NCI-H524 (cell line): Measurements from ENCODE around the gene FTCD.
"Not testable (repeated sequence)": the region's sequence is repeated elsewhere in the genome, so short reads cannot be mapped to it uniquely, and the experiment has no call there.

Experiments used
- DNase-seq, 2 experiments: peaks; one replicate each; lab custom pipeline; 2025; lab: John Stamatoyannopoulos, UW

FTCD gene

GRCh38 chr21:46155514-46156377, at the start of gene FTCD:
TSS of gene FTCD (minus strand) at chr21:46155579. CDS start at chr21:46155523, 56 bp downstream.
- DNase-seq: no peak

GRCh38 chr21:46205166-46205565, 49.8 kb upstream of the FTCD start:
- no peak for DNase-seq

- no peak for DNase-seq
Observed at GRCh38 chr21:46203203-46203600, 47.8 kb upstream of the FTCD start.

- no peak for DNase-seq
Observed at GRCh38 chr21:46202592-46203202, 47.3 kb upstream of the FTCD start.

- not testable (repeated sequence) for DNase-seq
Observed at GRCh38 chr21:46200877-46201803, 45.8 kb upstream of the FTCD start.

GRCh38 chr21:46199436-46200373, 44.3 kb upstream of the FTCD start:
- no peak for DNase-seq

- DNase-seq: no peak
Observed at GRCh38 chr21:46196733-46197132, 41.4 kb upstream of the FTCD start.

- no peak for DNase-seq
Observed at GRCh38 chr21:46195595-46196195, 40.3 kb upstream of the FTCD start.

GRCh38 chr21:46194374-46195334, 39.3 kb upstream of the FTCD start:
- DNase-seq: no peak

GRCh38 chr21:46193829-46194373, 38.5 kb upstream of the FTCD start:
- DNase-seq: no peak

- DNase-seq: no peak
Observed at GRCh38 chr21:46191686-46192575, 36.6 kb upstream of the FTCD start.

- no peak for DNase-seq
Observed at GRCh38 chr21:46191257-46191685, 35.9 kb upstream of the FTCD start.

- DNase-seq: no peak
Observed at GRCh38 chr21:46190491-46191131, 35.2 kb upstream of the FTCD start.

GRCh38 chr21:46189959-46190490, 34.6 kb upstream of the FTCD start:
- no peak for DNase-seq

GRCh38 chr21:46189213-46189958, 34.0 kb upstream of the FTCD start:
- DNase-seq: peak in 1 of 2 experiments; percentile 72
